GM18526 (cell line): ENCODE measurements around the gene MAIP1.

Source experiments
- POLR2A ChIP-seq: IDR thresholded peaks from 3 replicates; pipeline ENCODE4 v1.6.1; 2011; ENCODE audit not compliant: insufficient read length; ENCODE audit errors: extremely low read depth

MAIP1 gene

GRCh38 chr2:200003444-200003843 is 48.1 kb downstream of the MAIP1 start:
- TF ChIP-seq POLR2A, result no peak

- no peak for TF ChIP-seq POLR2A
These were observed 50.3 kb downstream of the MAIP1 start for GRCh38 chr2:200005675-200006074.

GRCh38 chr2:200007306-200007705 is 51.9 kb downstream of the MAIP1 start:
- TF ChIP-seq POLR2A, result no peak

- no peak for TF ChIP-seq POLR2A
These were observed 57.0 kb downstream of the MAIP1 start for GRCh38 chr2:200012401-200012800.
